H1 (cell line): ENCODE measurements around the gene THSD1. TPM values are rescaled to one million over a fixed set of nuclear protein-coding genes. Genes with fewer than 3 reads are reported as not detected.

ENCODE experiments used
- CTCF ChIA-PET: fragments of 300-600 bp; sonication (Branson Sonifier 250); formaldehyde crosslinking; loops from one replicate; lab custom pipeline; 2021; ENCODE audit not compliant: partially characterized antibody; lab: Charles Lee
- POLR2A ChIA-PET: fragments of 300-600 bp; sonication (Branson Sonifier 250); formaldehyde crosslinking; loops from one replicate; lab custom pipeline; 2021; ENCODE audit warnings: inconsistent platforms; ENCODE audit not compliant: partially characterized antibody; lab: Charles Lee
- DNase-seq, 2 experiments: peaks; one replicate each; pipeline versions ENCODE4 v3.0.0 to v3.0.0-alpha.2; 2010 to 2022; ENCODE audit warnings: low spot score in 2 of 2, low read depth in 1 of 2, mixed read lengths in 1 of 2
- FAIRE-seq: peaks from 2 replicates; lab custom pipeline; 2011; peaks lifted over from hg19 to GRCh38; lab: Jason Lieb, UNC
- H2AFZ ChIP-seq: 2 replicates; pipeline ENCODE4 v1.8.1; 2012; ENCODE audit warnings: low read length, inconsistent platforms
- H2AK5ac ChIP-seq: 2 replicates; pipeline ENCODE4 v1.6.1; 2013; ENCODE audit warnings: low read depth, low read length
- H2BK120ac ChIP-seq: replicated peaks from 2 replicates; pipeline ENCODE3; 2013; ENCODE audit warnings: low read depth, low read length, inconsistent platforms
- H2BK12ac ChIP-seq: 2 replicates; pipeline ENCODE4 v1.6.1; 2013; ENCODE audit warnings: low read depth, low read length
- H2BK15ac ChIP-seq: 2 replicates; pipeline ENCODE4 v1.6.1; 2013; ENCODE audit warnings: low read length
- H2BK20ac ChIP-seq: 2 replicates; pipeline ENCODE4 v1.6.1; 2013; ENCODE audit warnings: low read length
- H2BK5ac ChIP-seq: 2 replicates; pipeline ENCODE4 v1.6.1; 2013; ENCODE audit warnings: low read depth, low read length
- H3K14ac ChIP-seq: 2 replicates; pipeline ENCODE4 v1.6.1; 2013; ENCODE audit warnings: inconsistent platforms; ENCODE audit not compliant: insufficient read length
- H3K18ac ChIP-seq: 2 replicates; pipeline ENCODE4 v1.6.1; 2013; ENCODE audit warnings: low read length; ENCODE audit errors: extremely low read depth
- H3K23ac ChIP-seq: 2 replicates; pipeline ENCODE4 v1.6.1; 2013; ENCODE audit warnings: inconsistent platforms; ENCODE audit not compliant: insufficient read length
- H3K23me2 ChIP-seq: 2 replicates; pipeline ENCODE4 v1.6.1; 2013; ENCODE audit warnings: low read depth, low read length
- H3K27ac ChIP-seq: 2 replicates; pipeline ENCODE4 v1.6.1; 2011; ENCODE audit warnings: low read depth, low read length, inconsistent platforms
- H3K27me3 ChIP-seq, 4 experiments: replicated peaks in 1 of 4; 1 replicate in 1 of 4; 2 replicates in 3 of 4; pipeline versions ENCODE4 v1.6.1 to v1.8.1; 2011 to 2013; ENCODE audit warnings: low read length in 3 of 4, mild to moderate bottlenecking in 3 of 4, inconsistent platforms in 2 of 4, mixed read lengths in 2 of 4, moderate library complexity in 1 of 4; ENCODE audit not compliant: control insufficient read depth in 3 of 4, insufficient read depth in 3 of 4; ENCODE audit errors: extremely low read depth in 1 of 4
- H3K36me3 ChIP-seq, 4 experiments: 2 replicates each; pipeline versions ENCODE4 v1.6.1 to v1.8.1; 2011 to 2013; ENCODE audit warnings: mild to moderate bottlenecking in 4 of 4, low read length in 3 of 4, moderate library complexity in 2 of 4, control low read depth in 1 of 4, inconsistent platforms in 1 of 4; ENCODE audit not compliant: insufficient read depth in 4 of 4, control insufficient read depth in 2 of 4
- H3K4ac ChIP-seq: replicated peaks from 2 replicates; pipeline ENCODE3; 2013; ENCODE audit warnings: low read length, low read depth, mixed read lengths, inconsistent platforms; ENCODE audit not compliant: insufficient read length
- H3K4me1 ChIP-seq, 4 experiments: replicated peaks in 1 of 4; 1 replicate in 1 of 4; 2 replicates in 3 of 4; pipeline versions ENCODE4 v1.6.1 to v1.8.1; 2011 to 2013; ENCODE audit warnings: low read length in 3 of 4, inconsistent platforms in 2 of 4, mixed read lengths in 1 of 4; ENCODE audit not compliant: insufficient read depth in 4 of 4, control insufficient read depth in 3 of 4
- H3K4me2 ChIP-seq, 2 experiments: 2 replicates each; pipeline versions ENCODE4 v1.6.1 to v1.8.1; 2011 to 2013; ENCODE audit warnings: low read depth in 2 of 2, low read length in 2 of 2, control low read depth in 1 of 2, inconsistent platforms in 1 of 2, mild to moderate bottlenecking in 1 of 2; ENCODE audit not compliant: insufficient read depth in 1 of 2
- H3K4me3 ChIP-seq, 4 experiments: fragments of 200-600, 300-600 bp in 1 of 4; sonication (generic), shearing (Covaris generic), sonication (Bioruptor Twin) in 1 of 4; 2 replicates each; pipeline versions ENCODE4 v1.5.1 to v1.8.1; 2011 to 2016; ENCODE audit warnings: low read length in 4 of 4, low read depth in 3 of 4, control low read depth in 2 of 4, inconsistent platforms in 2 of 4, mild to moderate bottlenecking in 2 of 4, mixed read lengths in 1 of 4, moderate library complexity in 1 of 4; ENCODE audit not compliant: insufficient read depth in 2 of 4; ENCODE audit errors: extremely low read depth in 1 of 4
- H3K56ac ChIP-seq: replicated peaks from 2 replicates; pipeline ENCODE3; 2013; ENCODE audit warnings: low read depth, mild to moderate bottlenecking, mixed read lengths, low read length, inconsistent platforms; ENCODE audit not compliant: insufficient read length
- H3K79me1 ChIP-seq: 2 replicates; pipeline ENCODE4 v1.6.1; 2013; ENCODE audit warnings: low read depth, low read length, control low read depth
- H3K79me2 ChIP-seq, 2 experiments: 2 replicates each; pipeline versions ENCODE4 v1.6.1 to v1.8.1; 2012 to 2013; ENCODE audit warnings: low read length in 2 of 2, mild to moderate bottlenecking in 2 of 2, inconsistent platforms in 1 of 2; ENCODE audit not compliant: insufficient read depth in 2 of 2, control insufficient read depth in 1 of 2
- H3K9ac ChIP-seq, 4 experiments: replicated peaks in 1 of 4; 1 replicate in 1 of 4; 2 replicates in 3 of 4; pipeline versions ENCODE4 v1.6.1 to v1.8.1; 2011 to 2013; ENCODE audit warnings: low read depth in 3 of 4, low read length in 3 of 4, control low read depth in 2 of 4, mild to moderate bottlenecking in 2 of 4, moderate library complexity in 2 of 4, inconsistent platforms in 1 of 4; ENCODE audit errors: extremely low read depth in 1 of 4
- H3K9me3 ChIP-seq, 2 experiments: 2 replicates each; pipeline versions ENCODE4 v1.6.1 to v1.8.1; 2012 to 2013; ENCODE audit warnings: mild to moderate bottlenecking in 2 of 2, moderate library complexity in 2 of 2, control low read depth in 1 of 2, inconsistent platforms in 1 of 2, low read depth in 1 of 2, low read length in 1 of 2, mixed read lengths in 1 of 2; ENCODE audit not compliant: insufficient read depth in 2 of 2
- H4K20me1 ChIP-seq, 2 experiments: replicated peaks in 1 of 2; 2 replicates each; pipeline versions ENCODE3 to v1.8.1; 2011 to 2013; ENCODE audit warnings: inconsistent platforms in 2 of 2, low read length in 2 of 2, mild to moderate bottlenecking in 1 of 2; ENCODE audit not compliant: insufficient read depth in 2 of 2, control insufficient read depth in 1 of 2
- H4K5ac ChIP-seq: 2 replicates; pipeline ENCODE4 v1.6.1; 2013; ENCODE audit warnings: low read length, low read depth, mixed read lengths, inconsistent platforms; ENCODE audit not compliant: insufficient read length
- H4K8ac ChIP-seq: 2 replicates; pipeline ENCODE4 v1.8.0; 2013; ENCODE audit warnings: mild to moderate bottlenecking, moderate library complexity, low read length, inconsistent platforms; ENCODE audit not compliant: insufficient read depth; ENCODE audit errors: extremely low read depth
- H4K91ac ChIP-seq: replicated peaks from 2 replicates; pipeline ENCODE3; 2013; ENCODE audit warnings: low read length, mixed read lengths, inconsistent platforms; ENCODE audit not compliant: insufficient read length
- CREB1 ChIP-seq: IDR thresholded peaks from 2 replicates; pipeline ENCODE4 v1.6.1; 2012; ENCODE audit warnings: inconsistent platforms
- EZH2 ChIP-seq: fragments of 200-600 bp; sonication (generic); IDR thresholded peaks from 2 replicates; pipeline ENCODE4 v1.7.1; 2012; ENCODE audit warnings: low read depth, mild to moderate bottlenecking, moderate library complexity, low read length, inconsistent platforms; ENCODE audit not compliant: severe bottlenecking
- GTF2F1 ChIP-seq: IDR thresholded peaks from 2 replicates; pipeline ENCODE4 v1.6.1; 2012; ENCODE audit warnings: low read depth, low read length, improper control_type of control experiment, borderline replicate concordance
- JUND ChIP-seq: IDR thresholded peaks from 2 replicates; pipeline ENCODE4 v1.6.1; 2011; ENCODE audit warnings: mild to moderate bottlenecking, improper control_type of control experiment, low read length
- KDM4A ChIP-seq: IDR thresholded peaks from one replicate; pipeline ENCODE4 v1.7.1; 2012; ENCODE audit warnings: low read depth, mild to moderate bottlenecking, moderate library complexity, low read length, inconsistent platforms; ENCODE audit not compliant: severe bottlenecking
- MAFK ChIP-seq: IDR thresholded peaks from 2 replicates; pipeline ENCODE4 v1.6.1; 2012; ENCODE audit warnings: low read depth, mild to moderate bottlenecking, improper control_type of control experiment, low read length
- PHF8 ChIP-seq: fragments of 200-600 bp; sonication (generic); conservative IDR thresholded peaks from 2 replicates; pipeline ENCODE4 v1.7.1; 2012; ENCODE audit warnings: low read depth, mild to moderate bottlenecking, inconsistent platforms, low read length, moderate library complexity
- POLR2A ChIP-seq, 2 experiments: IDR thresholded peaks; 1 replicate in 1 of 2; 2 replicates in 1 of 2; pipeline ENCODE4 v1.6.1; 2011; ENCODE audit warnings: low read depth in 2 of 2, low read length in 2 of 2, mild to moderate bottlenecking in 2 of 2; ENCODE audit errors: control extremely low read depth in 1 of 2
- RFX5 ChIP-seq: IDR thresholded peaks from 2 replicates; pipeline ENCODE4 v1.6.1; 2011; ENCODE audit warnings: low read depth, low read length, improper control_type of control experiment, borderline replicate concordance
- RNF2 ChIP-seq: fragments of 200-900, 300-1000 bp; sonication (generic); IDR thresholded peaks from 2 replicates; pipeline ENCODE4 v1.7.1; 2016; ENCODE audit warnings: borderline replicate concordance, low read depth, mild to moderate bottlenecking, antibody characterized with exemption, low read length; ENCODE audit not compliant: poor library complexity, severe bottlenecking; ENCODE audit errors: missing control alignments
- SIN3A ChIP-seq, 2 experiments: IDR thresholded peaks in 1 of 2; conservative IDR thresholded peaks in 1 of 2; 2 replicates each; pipeline ENCODE4 v1.6.1; 2011 to 2012; ENCODE audit warnings: low read length in 2 of 2, improper control_type of control experiment in 1 of 2, low read depth in 1 of 2, mild to moderate bottlenecking in 1 of 2
- SIRT6 ChIP-seq: IDR thresholded peaks from one replicate; pipeline ENCODE4 v1.7.1; 2012; ENCODE audit warnings: low read length, inconsistent platforms
- SRF ChIP-seq: IDR thresholded peaks from 2 replicates; pipeline ENCODE4 v1.6.1; 2011; ENCODE audit warnings: mild to moderate bottlenecking, low read depth, low read length, moderate library complexity
- WGBS, 2 experiments: shearing (Covaris generic) in 1 of 2; methylation state at CpG; one replicate each; pipeline versions ENCODE4 v1.1.6 to v1.1.7; 2013 to 2015; ENCODE audit warnings: low lambda C conversion rate in 2 of 2, mixed read lengths in 2 of 2, inconsistent platforms in 1 of 2, low coverage in 1 of 2, missing lambda C conversion rate in 1 of 2; ENCODE audit not compliant: insufficient replicate concordance in 2 of 2, insufficient coverage in 1 of 2, insufficient read length in 1 of 2; ENCODE audit errors: extremely low coverage in 1 of 2, missing lambda C conversion rate in 1 of 2; 5-methylcytosine and 5-hydroxymethylcytosine counted together
- polyA plus RNA-seq, 7 experiments: library from polyadenylated mRNA; depleted of rRNA in 3 of 7; stranded (reverse) in 5 of 7; unstranded in 2 of 7; fragments of >200 nt in 5 of 7; fragments of 200-250 nt in 2 of 7; gene quantifications; 1 replicate in 5 of 7; 2 replicates in 1 of 7; 4 replicates in 1 of 7; pipeline versions ENCODE4 v1.2.1 to v1.2.3, GENCODE V29; 2011 to 2013; ENCODE audit warnings: missing spikeins in 2 of 7, mixed read lengths in 2 of 7
- total RNA-seq: library from RNA; stranded (reverse); fragmentation: NEBNext Ultra II Directional; extraction: Animal tissue kit (Norgen Biotek cat#: 25700); gene quantifications from 2 replicates; pipeline ENCODE4 v1.2.1, GENCODE V29; 2021

The THSD1 gene
- total and polyA plus RNA-seq, 2 of the 8 experiments (the other 6 are each of a cell fraction or from before 2014, with no cell fraction given): 0.17 to 0.35 TPM

DNA sequence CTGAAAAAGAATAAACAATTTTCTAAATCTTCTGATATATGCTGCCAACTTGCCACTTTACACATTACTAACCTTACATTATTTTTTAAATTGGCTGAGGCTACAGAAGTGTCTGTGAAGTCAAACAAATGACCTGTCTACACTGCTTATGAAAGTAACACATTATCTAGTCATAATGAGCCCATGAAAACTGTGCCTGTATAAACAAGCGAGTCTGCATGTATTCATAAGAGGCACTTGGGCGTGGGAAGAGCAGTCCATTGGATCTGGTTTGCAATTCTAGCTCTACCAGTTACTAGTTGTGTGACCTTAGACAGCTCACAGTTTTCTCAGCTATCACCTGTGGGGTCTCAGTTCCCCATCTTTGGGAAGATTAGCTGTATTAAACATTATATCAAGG, 41.4 kb upstream of the THSD1 start:
- no peak overlapping the region for H4K91ac ChIP-seq
- H3K23me2 ChIP-seq: peaks cover 4% of the 10 kb centered on the region; the same call in 1 of the 2 replicates
- no peaks in the 10 kb centered on the region for H3K27me3 ChIP-seq
- H3K14ac ChIP-seq: no peak overlapping the region
- no peak overlapping the region for H2BK5ac ChIP-seq
- H2BK20ac ChIP-seq: no peak overlapping the region
- no peak overlapping the region for H4K8ac ChIP-seq
- H3K23ac ChIP-seq: no peak overlapping the region
- H3K4me1 ChIP-seq: peaks cover 0 to 3% (median under 1%) of the 10 kb centered on the region in 4 experiments; a peak in 3 of 7 replicates
- H3K36me3 ChIP-seq: peaks cover 0 to 4% (median 0%) of the 10 kb centered on the region in 4 experiments; a peak in 1 of 8 replicates
- no peak overlapping the region for H2BK12ac ChIP-seq
- no peak overlapping the region for H3K27ac ChIP-seq
- H3K4me3 ChIP-seq: no peak overlapping the region
- H3K18ac ChIP-seq: no peak overlapping the region
- H2AK5ac ChIP-seq: no peak overlapping the region
- no peak overlapping the region for H4K5ac ChIP-seq
- H3K9me3 ChIP-seq: no peaks in the 10 kb centered on the region
- FAIRE-seq (no peak), DNase-seq (no peak)
- no peak overlapping the region for H2BK120ac ChIP-seq
- no peak overlapping the region for H3K4ac ChIP-seq
- peaks cover 7% of the 10 kb centered on the region for H3K79me1 ChIP-seq
- CTCF ChIA-PET: interaction anchor here (0.6 to 1.7 kb wide), 5 partner anchors 31 to 444 kb away, joined by 3 to 9 read pairs (median 3); no protein-coding TSS in a partner anchor
- POLR2A ChIA-PET: interaction anchor here (0.7 kb wide), 1 partner anchor 31 kb away, joined by 3 read pairs; no protein-coding TSS in a partner anchor
- no peak overlapping the region for H3K4me2 ChIP-seq
- no peak overlapping the region for H2AFZ ChIP-seq
- no peak overlapping the region for H3K9ac ChIP-seq
- H4K20me1 ChIP-seq: peaks cover 0 to 6% of the 10 kb centered on the region in 2 experiments
- WGBS, 2 experiments: 93% methylated on average over 2 of the region's 2 CpGs; no CpG with 5 or more reads in 1 of the 2 experiments
- H2BK15ac ChIP-seq: no peak overlapping the region
- no peak overlapping the region for H3K56ac ChIP-seq
- H3K79me2 ChIP-seq: peaks cover 0 to 42% of the 10 kb centered on the region in 2 experiments; a peak in 2 of 4 replicates
- TF ChIP-seq KDM4A: no peak
- TF ChIP-seq MAFK: no peak
- no peak for TF ChIP-seq CREB1
- no peak for TF ChIP-seq EZH2
- no peak for TF ChIP-seq JUND
- no peak for TF ChIP-seq SRF
- no peak for TF ChIP-seq RFX5
- TF ChIP-seq RNF2: no peak
- no peak for TF ChIP-seq PHF8
- TF ChIP-seq SIRT6: no peak
- no peak for TF ChIP-seq GTF2F1
- TF ChIP-seq SIN3A (conservative IDR thresholded peaks at IDR 0.05 in 1 of 2, IDR thresholded peaks at IDR 0.05 in 1 of 2; ENCODE audit: low read depth in 1 of 2, low read length in 2 of 2): no peak
- TF ChIP-seq POLR2A (IDR thresholded peaks at IDR 0.05; ENCODE audit: control extremely low read depth in 1 of 2, low read depth in 2 of 2, low read length in 2 of 2): no peak
